Measurements from ENCODE around the gene EPHX1.

- TF ChIP-seq POLR2A (IDR thresholded peaks at IDR 0.05) (no peak), CTCF (IDR thresholded peaks at IDR 0.05) (no peak), POLR2AphosphoS5 (IDR thresholded peaks at IDR 0.05) (no peak)
These were observed 52.1 kb downstream of the EPHX1 start for GRCh38 chr1:225861834-225862580.

Data from breast epithelium (tissue), 3 donors.